Activated CD4-positive, alpha-beta T cell treated with anti-CD3 and anti-CD28 coated beads for 24 hours (primary cell): ENCODE results near the gene AMPH.
"Not testable (repeated sequence)": the region's sequence is repeated elsewhere in the genome, so short reads cannot be mapped to it uniquely, and the experiment has no call there.

ENCODE experiments used
- DNase-seq, 2 donors: peaks; one replicate each; pipeline ENCODE4 v3.0.0-alpha.2; 2020; ENCODE audit warnings: low read depth in 2 of 2

The AMPH gene

DNA sequence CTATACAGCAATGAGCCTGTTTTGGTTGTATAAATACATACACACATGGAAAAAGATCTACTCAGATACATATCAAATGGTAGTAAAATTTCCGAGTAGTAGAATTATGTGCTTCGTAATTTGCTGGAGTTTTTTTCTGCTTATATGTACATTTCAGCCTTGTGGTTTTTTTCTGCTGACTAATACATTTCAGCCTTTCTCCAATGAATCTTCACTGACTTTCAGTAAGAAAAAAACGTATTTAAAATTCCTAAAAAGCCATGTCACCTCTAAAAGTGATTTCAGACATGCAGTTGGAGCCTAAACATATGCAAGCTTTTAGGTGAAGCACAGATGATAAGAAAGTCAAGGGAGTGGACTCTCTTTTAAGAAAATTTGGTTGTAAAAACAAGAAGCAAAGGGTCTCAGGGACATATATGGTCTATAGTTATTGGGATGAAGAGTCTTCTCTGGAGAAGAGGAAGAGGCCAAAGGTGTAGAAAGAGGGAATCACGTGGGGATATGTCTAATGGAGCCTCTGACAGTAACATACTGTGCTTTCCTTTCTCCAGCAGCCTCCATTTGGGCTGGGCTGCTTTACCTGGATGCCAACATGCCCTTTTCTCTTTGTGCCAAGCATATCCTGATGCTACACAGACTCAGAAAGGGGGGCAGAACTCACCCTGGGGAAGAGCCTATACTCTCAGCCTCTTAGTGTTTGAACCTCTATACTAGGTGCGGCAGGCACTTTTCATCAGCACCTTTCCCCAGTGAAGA, 2.4 kb downstream of the AMPH start:
- no peak for DNase-seq

DNA sequence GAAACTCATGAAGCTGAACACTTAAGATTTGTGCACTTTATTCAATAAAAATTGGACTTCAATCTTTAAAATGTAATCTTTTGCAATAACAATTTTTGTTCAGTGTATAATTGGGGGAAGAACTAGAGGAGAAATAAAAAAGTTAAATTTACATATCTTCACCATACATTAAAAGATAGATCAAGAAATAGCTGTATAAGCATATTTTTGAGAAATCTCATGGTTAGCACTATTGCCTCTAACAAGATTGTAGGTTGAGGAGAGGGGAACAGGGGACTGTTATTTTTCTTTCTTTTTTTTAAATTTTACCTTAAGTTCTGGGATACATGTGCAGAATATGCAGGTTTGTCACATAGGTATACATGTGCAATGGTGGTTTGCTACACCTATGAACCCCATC, 5.3 kb downstream of the AMPH start:
- no peak for DNase-seq

GRCh38 chr7:38615665-38616064, 15.5 kb downstream of the AMPH start:
- DNase-seq = no peak

DNA sequence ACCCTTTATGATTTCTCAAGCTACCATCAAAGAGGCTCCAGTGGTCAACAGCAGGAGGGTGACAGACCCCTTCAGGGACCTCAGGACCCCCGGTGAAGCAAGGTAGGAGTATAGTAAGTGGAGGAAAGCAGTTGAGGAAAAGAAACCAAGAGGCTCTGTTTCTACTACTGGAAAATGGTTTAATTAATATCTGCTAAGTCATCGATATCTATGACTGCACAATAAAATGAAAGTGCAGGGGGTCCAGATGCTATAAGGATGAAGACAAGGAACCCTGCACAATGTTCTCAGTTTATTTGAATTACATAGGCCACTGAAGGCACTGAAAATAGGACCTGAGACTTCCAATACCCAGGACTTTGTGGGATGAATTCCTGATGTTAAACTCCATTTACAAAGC, 23.7 kb downstream of the AMPH start:
- DNase-seq = no peak

- no peak for DNase-seq
Observed at GRCh38 chr7:38600741-38601140, 30.4 kb downstream of the AMPH start.

GRCh38 chr7:38594949-38595348, 36.2 kb downstream of the AMPH start:
- DNase-seq = no peak

DNA sequence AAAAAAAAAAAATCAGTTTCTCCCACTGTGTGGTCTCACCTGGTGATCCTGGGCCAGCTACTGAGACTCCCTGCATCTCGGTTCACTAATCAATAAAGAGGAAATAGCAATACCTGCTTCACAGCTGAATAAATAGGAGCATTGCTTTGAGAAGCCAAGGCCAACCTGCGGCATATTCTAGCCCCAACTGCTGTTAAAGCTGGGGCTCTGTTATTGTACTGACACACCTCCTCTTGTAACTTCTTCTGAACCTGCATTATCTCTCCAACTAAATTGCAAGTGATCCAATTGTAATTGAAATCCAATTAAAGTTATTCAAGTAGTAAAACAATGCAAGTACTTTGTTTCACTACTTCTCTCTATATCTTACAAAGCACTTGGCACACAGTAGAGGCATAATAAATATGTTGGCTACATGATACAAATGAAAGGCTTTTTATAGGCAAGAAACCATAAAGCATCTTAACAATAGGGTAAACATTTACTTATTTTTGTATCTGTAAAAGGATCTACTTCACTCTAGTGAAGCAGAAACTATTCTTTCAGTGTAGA, 38.4 kb downstream of the AMPH start:
- DNase-seq = no peak

DNA sequence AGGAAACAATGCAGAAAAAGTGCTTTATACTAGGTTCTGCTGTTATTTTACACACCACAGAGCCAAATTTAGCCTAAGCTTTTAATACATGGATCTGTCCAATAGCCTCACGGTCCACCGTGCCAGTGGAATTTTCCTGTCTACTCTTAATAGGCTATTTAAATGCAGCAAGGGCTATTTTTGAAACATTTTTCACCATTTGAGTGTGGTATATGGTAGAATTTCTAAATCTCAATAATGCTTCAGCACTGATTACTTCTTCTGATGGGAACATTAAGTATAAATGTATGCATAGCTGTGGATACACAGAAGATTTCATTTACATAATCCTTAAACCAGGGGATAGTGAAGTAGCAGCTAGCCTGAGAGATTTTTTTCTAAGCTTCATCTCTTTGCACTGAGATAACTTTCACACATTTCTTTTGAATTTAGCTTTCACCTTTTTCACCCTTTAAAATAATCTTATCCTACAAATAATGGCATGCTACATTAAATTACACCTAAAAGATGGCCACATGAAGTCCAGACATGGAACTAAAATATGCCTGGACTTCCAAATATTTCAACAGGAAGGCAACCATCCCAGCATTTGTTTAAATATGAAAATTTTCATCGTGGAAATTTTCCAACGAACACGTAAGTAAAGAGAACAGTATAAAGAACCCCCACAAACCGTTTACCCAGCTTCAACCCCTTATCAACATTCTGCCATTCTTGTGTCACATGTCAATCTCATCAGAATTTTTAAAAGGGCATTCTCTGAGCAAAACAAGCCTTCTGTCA, 45.4 kb downstream of the AMPH start:
- no peak for DNase-seq

DNA sequence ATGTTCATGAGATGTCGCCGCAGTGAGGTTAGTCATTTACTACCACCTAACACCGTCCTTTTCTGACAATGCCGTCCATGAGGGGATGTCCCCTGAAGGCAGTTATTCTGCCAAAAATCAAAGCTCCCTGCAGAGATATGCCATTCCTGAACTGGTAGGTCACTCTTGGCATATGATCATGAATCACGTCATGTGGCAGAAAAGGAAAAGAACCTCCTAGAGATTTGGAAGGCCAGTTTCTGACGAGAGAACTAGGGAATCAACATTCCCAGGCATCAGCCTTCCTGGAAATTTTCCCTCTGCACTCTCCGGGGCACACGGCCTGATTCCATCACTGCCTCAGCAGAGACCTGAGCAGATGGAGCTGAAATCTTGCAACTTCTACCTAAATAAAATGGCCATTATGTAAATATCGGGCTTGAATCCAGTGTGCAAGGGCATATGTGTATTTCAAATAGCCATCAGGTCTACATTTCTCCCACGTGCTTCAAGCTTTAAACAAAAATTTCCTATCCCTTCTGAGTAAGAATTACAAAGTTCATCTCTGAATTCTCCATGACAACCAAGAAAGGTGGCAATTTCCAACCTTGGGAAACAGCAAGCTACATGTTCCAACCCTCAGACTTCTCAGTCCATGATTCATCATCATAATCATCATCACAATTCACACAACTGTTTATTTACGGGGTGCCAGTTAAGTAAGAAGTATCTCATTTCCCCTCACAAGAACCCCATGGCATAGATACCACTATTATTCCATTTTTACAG, 46.5 kb downstream of the AMPH start:
- DNase-seq = no peak

DNA sequence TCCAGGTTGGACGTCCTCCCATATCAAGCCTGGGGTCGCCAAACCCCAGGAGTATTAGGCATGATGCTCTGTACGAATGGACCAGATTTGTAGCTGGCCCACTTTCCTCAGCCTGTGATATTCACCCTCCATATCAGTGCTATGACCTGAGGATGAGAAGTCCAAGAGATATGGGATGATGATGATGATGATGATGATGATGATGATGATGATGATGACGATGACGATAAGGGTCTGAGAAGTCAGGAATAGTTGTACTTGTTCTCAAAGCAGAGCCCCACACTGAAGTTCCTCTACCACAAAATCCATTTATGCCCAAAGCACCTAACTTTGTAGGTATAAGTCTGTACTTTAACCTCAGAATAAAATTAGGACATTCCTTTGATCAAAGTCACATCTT, 50.7 kb downstream of the AMPH start:
- no peak for DNase-seq

- DNase-seq = no peak
Observed at GRCh38 chr7:38574086-38574485, 57.1 kb downstream of the AMPH start.

DNA sequence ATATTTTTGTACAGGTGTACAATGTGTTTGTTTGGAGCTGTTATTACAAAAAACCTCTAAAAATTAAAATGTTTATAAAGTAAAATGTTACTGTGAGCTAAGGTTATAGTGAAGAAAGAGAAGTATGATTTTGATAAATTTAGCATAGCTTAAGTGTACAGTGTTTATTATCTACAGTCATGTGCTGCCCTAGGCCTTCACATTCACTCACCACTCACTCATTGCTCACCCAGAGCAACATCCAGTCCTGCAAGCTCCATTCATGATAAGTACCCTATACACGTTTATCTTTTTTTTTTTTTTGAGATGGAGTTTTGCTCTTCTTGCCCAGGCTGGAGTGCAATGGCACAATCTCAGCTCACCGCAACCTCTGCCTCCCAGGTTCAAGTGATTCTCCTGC, 59.6 kb downstream of the AMPH start:
- not testable (repeated sequence) for DNase-seq

- no peak for DNase-seq
Observed at GRCh38 chr7:38568497-38568896, 62.7 kb downstream of the AMPH start.

DNA sequence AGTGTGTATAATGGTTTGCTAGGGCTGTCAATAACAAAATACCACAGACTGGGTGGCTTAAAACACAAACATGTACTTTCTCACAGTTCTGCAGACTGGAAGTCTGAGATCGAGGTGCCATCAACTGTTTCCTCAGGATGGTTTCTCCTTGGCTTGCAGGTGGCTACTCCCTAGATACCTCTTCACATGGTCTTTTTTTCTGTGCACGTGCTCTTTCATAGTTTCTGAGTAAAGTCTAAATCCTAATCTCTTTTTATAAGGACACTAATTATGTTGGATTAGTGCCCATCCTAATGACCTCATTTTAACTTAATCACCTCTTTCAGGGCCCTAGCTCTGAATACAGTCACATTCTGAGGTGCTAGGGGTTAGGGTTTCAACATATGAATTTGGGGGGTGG, 65.9 kb downstream of the AMPH start:
- DNase-seq = no peak

GRCh38 chr7:38563741-38564140, 67.4 kb downstream of the AMPH start:
- no peak for DNase-seq

- no peak for DNase-seq
Observed at GRCh38 chr7:38561166-38561565, 70.0 kb downstream of the AMPH start.

- DNase-seq = no peak
Observed at GRCh38 chr7:38558761-38559345, 72.3 kb downstream of the AMPH start.

DNA sequence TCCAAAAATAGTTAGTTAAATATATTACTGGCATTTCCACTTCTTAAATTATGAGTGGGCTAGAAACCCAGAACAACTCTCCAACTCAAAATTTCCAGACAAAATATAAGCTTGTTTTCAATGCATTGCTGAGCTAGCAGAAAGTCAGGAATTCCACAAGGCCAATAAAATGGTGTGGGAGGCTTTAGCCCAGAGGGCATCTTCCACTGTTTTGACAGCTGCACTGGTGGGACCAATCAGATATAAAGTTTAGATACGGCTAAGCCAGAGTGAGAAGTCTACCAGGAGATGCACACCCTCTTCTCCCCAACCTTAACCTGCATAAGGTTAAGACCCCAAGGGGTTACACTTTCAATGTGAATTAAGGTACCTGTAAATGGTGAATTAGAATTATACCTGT, 76.6 kb downstream of the AMPH start:
- no peak for DNase-seq

- no peak for DNase-seq
Observed at GRCh38 chr7:38550836-38551235, 80.3 kb downstream of the AMPH start.

DNA sequence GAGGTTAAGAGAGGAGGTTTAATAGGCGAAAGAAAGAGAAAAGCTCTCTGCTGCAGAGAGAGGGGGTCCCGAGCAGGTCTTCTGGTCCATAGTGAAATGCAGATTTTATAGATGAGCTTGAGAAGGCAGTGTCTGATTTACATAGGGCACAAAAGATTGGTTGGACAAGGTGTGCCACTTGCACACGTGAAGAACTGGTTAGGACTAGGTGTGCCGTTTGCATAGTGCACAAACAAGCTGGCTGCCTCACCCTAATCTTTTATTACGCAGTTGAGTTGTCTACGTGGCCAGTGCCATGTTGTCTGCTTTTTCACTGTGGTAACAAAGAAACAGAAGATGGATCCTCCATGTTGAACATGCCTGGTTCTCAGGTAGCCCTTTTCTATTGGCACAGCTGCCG, 82.6 kb downstream of the AMPH start:
- DNase-seq = no peak

GRCh38 chr7:38546763-38547162, 84.4 kb downstream of the AMPH start:
- DNase-seq = no peak

DNA sequence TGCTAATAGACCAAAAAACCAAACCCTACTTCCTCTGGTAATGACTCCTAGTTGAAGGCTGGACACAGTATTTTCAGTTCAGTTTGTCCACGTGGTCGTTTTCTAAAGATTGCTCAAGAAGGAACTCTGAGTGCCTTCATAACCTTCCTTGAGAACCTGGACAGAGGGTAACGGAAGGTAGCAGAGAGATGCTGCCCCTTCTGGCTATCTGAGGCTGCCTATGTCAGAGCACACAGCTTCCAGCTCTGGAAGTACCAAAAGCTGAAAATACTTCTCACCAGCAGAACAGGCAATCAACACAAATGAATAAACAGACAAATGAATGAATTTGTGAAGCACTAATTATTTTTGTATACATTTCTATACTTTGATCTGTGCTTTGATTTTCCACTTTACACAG, 85.2 kb downstream of the AMPH start:
- no peak for DNase-seq
